Erythroblast (primary cell): Measurements from ENCODE around the gene SHROOM4.

Experiments used
- GATA1 ChIP-seq: IDR thresholded peaks from 2 replicates; pipeline ENCODE4 v1.6.1; 2011; ENCODE audit warnings: low read depth, mild to moderate bottlenecking, control low read depth, low read length, moderate library complexity
- POLR2A ChIP-seq: IDR thresholded peaks from 2 replicates; pipeline ENCODE4 v1.6.1; 2011; ENCODE audit warnings: mild to moderate bottlenecking, low read length

- TF ChIP-seq POLR2A (no peak), GATA1 (no peak)
These were observed 25.7 kb upstream of the SHROOM4 start for GRCh38 chrX:50839730-50840129.
